Liver (tissue), 9 donors: ENCODE data around the gene CFHR2. TPM values are rescaled to one million over a fixed set of nuclear protein-coding genes. Genes with fewer than 3 reads are reported as not detected.
"Not testable (repeated sequence)": the region's sequence is repeated elsewhere in the genome, so short reads cannot be mapped to it uniquely, and the experiment has no call there.

ENCODE experiments used
- DNase-seq: peaks from one replicate; pipeline ENCODE4 v3.0.0-alpha.2; 2017; ENCODE audit warnings: low spot score
- H3K27ac ChIP-seq, 2 donors: one replicate each; pipeline ENCODE4 v1.7.0; 2013; ENCODE audit warnings: inconsistent platforms in 2 of 2, low read length in 2 of 2, control low read depth in 1 of 2, low read depth in 1 of 2, mild to moderate bottlenecking in 1 of 2
- H3K27me3 ChIP-seq, 4 donors: one replicate each; pipeline versions ENCODE4 v1.6.1 to v1.7.0; 2013; ENCODE audit warnings: low read length in 3 of 4, inconsistent platforms in 1 of 4, mild to moderate bottlenecking in 1 of 4, moderate library complexity in 1 of 4; ENCODE audit not compliant: control insufficient read depth in 4 of 4, insufficient read depth in 4 of 4
- H3K36me3 ChIP-seq, 4 donors: one replicate each; pipeline versions ENCODE4 v1.6.1 to v1.7.0; 2013; ENCODE audit warnings: low read length in 3 of 4, mild to moderate bottlenecking in 3 of 4, low read depth in 1 of 4, moderate library complexity in 1 of 4; ENCODE audit not compliant: control insufficient read depth in 4 of 4, insufficient read depth in 3 of 4
- H3K4me1 ChIP-seq, 4 donors: one replicate each; pipeline versions ENCODE4 v1.6.1 to v1.7.0; 2013; ENCODE audit warnings: low read length in 3 of 4, mild to moderate bottlenecking in 3 of 4, moderate library complexity in 1 of 4; ENCODE audit not compliant: control insufficient read depth in 4 of 4, insufficient read depth in 4 of 4
- H3K4me3 ChIP-seq, 3 donors: one replicate each; pipeline versions ENCODE4 v1.6.1 to v1.7.0; 2013; ENCODE audit warnings: low read length in 3 of 3, control low read depth in 1 of 3, low read depth in 1 of 3, mild to moderate bottlenecking in 1 of 3
- H3K9ac ChIP-seq, 2 donors: one replicate each; pipeline ENCODE4 v1.7.0; 2013; ENCODE audit warnings: low read length in 2 of 2, mild to moderate bottlenecking in 2 of 2, moderate library complexity in 2 of 2, control low read depth in 1 of 2, low read depth in 1 of 2
- H3K9me3 ChIP-seq, 4 donors: one replicate each; pipeline versions ENCODE4 v1.6.1 to v1.7.0; 2013; ENCODE audit warnings: low read length in 3 of 4; ENCODE audit not compliant: control insufficient read depth in 4 of 4
- ATF3 ChIP-seq: IDR thresholded peaks from 2 replicates; pipeline ENCODE4 v1.6.1; 2016; ENCODE audit warnings: antibody characterized with exemption
- CTCF ChIP-seq: fragments of 150-350 bp; IDR thresholded peaks from 2 replicates; pipeline ENCODE4 v1.5.1; 2017; ENCODE audit warnings: improper control_type of control experiment, low read depth, low read length; ENCODE audit not compliant: missing input control
- EGR1 ChIP-seq, 2 donors: IDR thresholded peaks; 2 replicates each; pipeline ENCODE4 v1.6.1; 2016 to 2018; ENCODE audit warnings: antibody characterized with exemption in 2 of 2, low read depth in 2 of 2
- FOXA1 ChIP-seq: IDR thresholded peaks from 2 replicates; pipeline ENCODE4 v1.6.1; 2016; ENCODE audit warnings: antibody characterized with exemption
- FOXA2 ChIP-seq: IDR thresholded peaks from 2 replicates; pipeline ENCODE4 v1.6.1; 2016; ENCODE audit warnings: antibody characterized with exemption
- GABPA ChIP-seq, 2 donors: IDR thresholded peaks in 1 of 2; conservative IDR thresholded peaks in 1 of 2; 2 replicates each; pipeline ENCODE4 v1.6.1; 2016; ENCODE audit warnings: antibody characterized with exemption in 2 of 2, mild to moderate bottlenecking in 1 of 2, moderate library complexity in 1 of 2
- HNF4A ChIP-seq, 2 donors: conservative IDR thresholded peaks; 2 replicates each; pipeline ENCODE4 v1.6.1; 2016; ENCODE audit warnings: antibody characterized with exemption in 2 of 2, mild to moderate bottlenecking in 2 of 2
- HNF4G ChIP-seq: IDR thresholded peaks from 2 replicates; pipeline ENCODE4 v1.6.1; 2016; ENCODE audit warnings: antibody characterized with exemption
- JUND ChIP-seq, 2 donors: IDR thresholded peaks; 2 replicates each; pipeline ENCODE4 v1.6.1; 2016; ENCODE audit warnings: antibody characterized with exemption in 2 of 2
- MAX ChIP-seq: IDR thresholded peaks from 2 replicates; pipeline ENCODE4 v1.6.1; 2016; ENCODE audit warnings: antibody characterized with exemption
- NR2F2 ChIP-seq: IDR thresholded peaks from 2 replicates; pipeline ENCODE4 v1.6.1; 2016; ENCODE audit warnings: antibody characterized with exemption
- RAD21 ChIP-seq, 2 donors: IDR thresholded peaks; 2 replicates each; pipeline ENCODE4 v1.6.1; 2016; ENCODE audit warnings: antibody characterized with exemption in 2 of 2, mild to moderate bottlenecking in 2 of 2
- REST ChIP-seq: IDR thresholded peaks from 2 replicates; pipeline ENCODE4 v1.6.1; 2016; ENCODE audit warnings: antibody characterized with exemption, mild to moderate bottlenecking
- RXRA ChIP-seq, 2 donors: IDR thresholded peaks; 2 replicates each; pipeline ENCODE4 v1.6.1; 2017 to 2018; ENCODE audit warnings: antibody characterized with exemption in 2 of 2, mild to moderate bottlenecking in 1 of 2
- SP1 ChIP-seq: IDR thresholded peaks from 2 replicates; pipeline ENCODE4 v1.6.1; 2018; ENCODE audit warnings: antibody characterized with exemption, mild to moderate bottlenecking
- TAF1 ChIP-seq: conservative IDR thresholded peaks from 2 replicates; pipeline ENCODE4 v1.6.1; 2016; ENCODE audit warnings: antibody characterized with exemption, mild to moderate bottlenecking
- YY1 ChIP-seq: IDR thresholded peaks from 2 replicates; pipeline ENCODE4 v1.6.1; 2016; ENCODE audit warnings: antibody characterized with exemption, mild to moderate bottlenecking
- ZBTB33 ChIP-seq: IDR thresholded peaks from 2 replicates; pipeline ENCODE4 v1.6.1; 2016; ENCODE audit warnings: antibody characterized with exemption
- WGBS: extraction: QIAGEN DNeasy Blood & Tissue Kit; methylation state at CpG from one replicate; pipeline ENCODE4 v1.1.7; 2013; 5-methylcytosine and 5-hydroxymethylcytosine counted together
- polyA plus RNA-seq, 2 donors: library from polyadenylated mRNA; stranded (reverse) in 1 of 2; unstranded in 1 of 2; fragments of 200-250 nt in 1 of 2; fragments of >200 nt in 1 of 2; fragmentation: Nextera tagmentation in 1 of 2; extraction: Ambion mirVana in 1 of 2; gene quantifications; one replicate each; pipeline versions ENCODE4 v1.2.1 to v1.2.3, GENCODE V29; 2013 to 2015
- total RNA-seq, 2 donors: library from RNA; depleted of rRNA; stranded (reverse); fragments of >200 nt; gene quantifications; one replicate each; pipeline ENCODE4 v1.2.3, GENCODE V29; 2014
- donor health status: healthy.
- donor health status: healthy.
- donor health status: healthy.
- donor health status: healthy.
- donor health status: healthy.

The CFHR2 gene
- total RNA-seq (100 to 1,000 TPM; 153 to 341 TPM), polyA plus RNA-seq (100 to 1,000 TPM; 448 to 483 TPM)

GRCh38 chr1:196943568-196943967 lies at the start of gene CFHR2:
CFHR2 (plus strand) TSS chr1:196943738; CDS start chr1:196943881, 143 bp downstream.
- WGBS, result no CpG with 5 or more reads among the region's 1 CpG

GRCh38 chr1:196896355-196896754 lies 47.2 kb upstream of the CFHR2 start:
- no peak overlapping the region for H3K9ac ChIP-seq
- no peak overlapping the region for H3K4me3 ChIP-seq
- H3K27ac ChIP-seq, result peak overlapping the region; percentile 5 to 14
- TF ChIP-seq ATF3 (no peak), NR2F2 (no peak), ZBTB33 (no peak), FOXA2 (no peak), RXRA (IDR thresholded peaks at IDR 0.05) (no peak), REST (no peak), GABPA (IDR thresholded peaks at IDR 0.05 in 1 of 2, conservative IDR thresholded peaks at IDR 0.05 in 1 of 2) (no peak), SP1 (no peak), FOXA1 (no peak), TAF1 (no peak), CTCF (no peak), YY1 (peak; percentile 81), RAD21 (IDR thresholded peaks at IDR 0.05) (no peak), HNF4A (conservative IDR thresholded peaks at IDR 0.05) (peak in 1 of 2 donors; percentile 24), JUND (IDR thresholded peaks at IDR 0.05) (no peak), MAX (peak; percentile 51), HNF4G (no peak), EGR1 (IDR thresholded peaks at IDR 0.05; ENCODE audit: low read depth in 2 of 2) (no peak)
- H3K9me3 ChIP-seq, result no peaks in the 10 kb centered on the region
- no peaks in the 10 kb centered on the region for H3K27me3 ChIP-seq
- H3K4me1 ChIP-seq, result peaks cover 1 to 15% (median 3%) of the 10 kb centered on the region in 4 donors
- DNase-seq, result no peak
- 32% methylated on average over 8 of the region's 8 CpGs for WGBS
- no peaks in the 10 kb centered on the region for H3K36me3 ChIP-seq

More at GRCh38 chr1:196943568-196943967, at the start of gene CFHR2:
- Histone ChIP-seq H3K27ac (peak within 1 kb of the TSS; percentile 28 to 67), H3K9ac (peak within 1 kb of the TSS in 1 of 2 donors; percentile 71), H3K4me3 (peak within 1 kb of the TSS in 2 of 3 donors; percentile 15 to 57), H3K4me1 (peaks cover 2 to 20% (median 8%) of the 10 kb centered on the region in 4 donors)
- not testable (repeated sequence) for H3K36me3 ChIP-seq, H3K27me3 ChIP-seq, DNase-seq, H3K9me3 ChIP-seq
